Nephron progenitor cell (in vitro differentiated cells): Measurements from ENCODE around the gene ZSCAN1.

Source experiments
- DNase-seq: peaks from one replicate; pipeline ENCODE4 v3.0.0; 2021
- H3K27ac Mint-ChIP-seq: 2 replicates; pipeline ENCODE4 v1.8.0; 2021; ENCODE audit warnings: mild to moderate bottlenecking, moderate library complexity, mixed read lengths
- H3K27me3 Mint-ChIP-seq: 2 replicates; pipeline ENCODE4 v1.8.0; 2021; ENCODE audit warnings: mild to moderate bottlenecking, low read depth, mixed read lengths; ENCODE audit not compliant: poor library complexity
- H3K36me3 Mint-ChIP-seq: 2 replicates; pipeline ENCODE4 v1.8.0; 2021; ENCODE audit warnings: low read depth, mixed read lengths
- H3K4me1 Mint-ChIP-seq: 2 replicates; pipeline ENCODE4 v1.8.0; 2021; ENCODE audit warnings: mixed read lengths
- H3K4me3 Mint-ChIP-seq: 2 replicates; pipeline ENCODE4 v1.8.0; 2021; ENCODE audit warnings: mild to moderate bottlenecking, moderate library complexity, mixed read lengths
- H3K9me3 Mint-ChIP-seq: 2 replicates; pipeline ENCODE4 v1.8.0; 2021; ENCODE audit warnings: mild to moderate bottlenecking, moderate library complexity, mixed read lengths
- CTCF ChIP-seq: fragments of 200-600 bp; sonication (generic); IDR thresholded peaks from 2 replicates; pipeline ENCODE4 v1.5.0; 2021; ENCODE audit warnings: antibody characterized with exemption

ZSCAN1 gene

GRCh38 chr19:58088521-58089052, 54.8 kb downstream of the ZSCAN1 start:
- Mint-ChIP-seq H3K27me3 (no peaks in the 10 kb centered on the region), H3K9me3 (peaks cover 78% of the 10 kb centered on the region), H3K27ac (no peak overlapping the region), H3K4me3 (no peak overlapping the region), H3K36me3 (peaks cover 95% of the 10 kb centered on the region), H3K4me1 (no peaks in the 10 kb centered on the region)
- no peak for DNase-seq
- no peak for TF ChIP-seq CTCF

GRCh38 chr19:58089846-58090245, 56.0 kb downstream of the ZSCAN1 start:
- Mint-ChIP-seq H3K27ac (no peak overlapping the region), H3K4me1 (no peaks in the 10 kb centered on the region), H3K36me3 (peaks cover 94% of the 10 kb centered on the region), H3K27me3 (no peaks in the 10 kb centered on the region), H3K9me3 (peaks cover 80% of the 10 kb centered on the region), H3K4me3 (no peak overlapping the region)
- no peak for DNase-seq
- TF ChIP-seq CTCF, result no peak

GRCh38 chr19:58091251-58091995, 57.6 kb downstream of the ZSCAN1 start:
- no peak for TF ChIP-seq CTCF
- Mint-ChIP-seq H3K4me3 (no peak overlapping the region), H3K27me3 (no peaks in the 10 kb centered on the region), H3K4me1 (no peaks in the 10 kb centered on the region), H3K36me3 (peaks cover 94% of the 10 kb centered on the region), H3K9me3 (peaks cover 86% of the 10 kb centered on the region), H3K27ac (no peak overlapping the region)
- DNase-seq, result no peak

- TF ChIP-seq CTCF, result no peak
- Mint-ChIP-seq H3K4me1 (peaks cover under 1% of the 10 kb centered on the region), H3K4me3 (no peak overlapping the region), H3K9me3 (peaks cover 85% of the 10 kb centered on the region), H3K27ac (no peak overlapping the region), H3K36me3 (peaks cover 86% of the 10 kb centered on the region), H3K27me3 (no peaks in the 10 kb centered on the region)
- no peak for DNase-seq
Observed at GRCh38 chr19:58093071-58093470, 59.2 kb downstream of the ZSCAN1 start.

GRCh38 chr19:58095328-58095727, 61.5 kb downstream of the ZSCAN1 start:
- DNase-seq, result no peak
- no peak overlapping the region for H3K4me3 Mint-ChIP-seq
- no peak for TF ChIP-seq CTCF
- peaks cover 74% of the 10 kb centered on the region for H3K36me3 Mint-ChIP-seq
- peaks cover 8% of the 10 kb centered on the region for H3K4me1 Mint-ChIP-seq
- peaks cover 4% of the 10 kb centered on the region for H3K27me3 Mint-ChIP-seq
- H3K27ac Mint-ChIP-seq, result no peak overlapping the region
- H3K9me3 Mint-ChIP-seq, result peaks cover 91% of the 10 kb centered on the region

- Mint-ChIP-seq H3K4me3 (peak overlapping the region; percentile 92), H3K4me1 (peaks cover 8% of the 10 kb centered on the region), H3K9me3 (peaks cover 84% of the 10 kb centered on the region), H3K36me3 (peaks cover 58% of the 10 kb centered on the region), H3K27ac (peak overlapping the region; percentile 57), H3K27me3 (peaks cover 8% of the 10 kb centered on the region)
- no peak for DNase-seq
- TF ChIP-seq CTCF, result no peak
Observed at GRCh38 chr19:58096884-58097283, 63.1 kb downstream of the ZSCAN1 start.
